GM19463 (cell line): ENCODE data around the gene ASCC2.
"Not testable (repeated sequence)": the region's sequence is repeated elsewhere in the genome, so short reads cannot be mapped to it uniquely, and the experiment has no call there.

Experiments used
- ATAC-seq: cut with Tn5 transposase; IDR thresholded peaks from one replicate; pipeline ENCODE4 v1.9.1; 2021; ENCODE audit warnings: mild to moderate bottlenecking, moderate library complexity; ENCODE audit not compliant: unreplicated experiment

The ASCC2 gene

GRCh38 chr22:29758068-29758622, 79.9 kb downstream of the ASCC2 start:
- no peak for ATAC-seq

GRCh38 chr22:29757096-29757495, 81.0 kb downstream of the ASCC2 start:
- no peak for ATAC-seq

- ATAC-seq, result no peak
Measured at GRCh38 chr22:29756341-29756740, 81.7 kb downstream of the ASCC2 start.

- ATAC-seq, result no peak
Measured at GRCh38 chr22:29755889-29756288, 82.2 kb downstream of the ASCC2 start.

GRCh38 chr22:29754658-29755395, 83.2 kb downstream of the ASCC2 start:
- ATAC-seq, result not testable (repeated sequence)

- no peak for ATAC-seq
Measured at GRCh38 chr22:29753808-29754657, 84.0 kb downstream of the ASCC2 start.

GRCh38 chr22:29751669-29752068, 86.4 kb downstream of the ASCC2 start:
- ATAC-seq, result no peak

- ATAC-seq, result no peak
Measured at GRCh38 chr22:29750559-29751538, 87.2 kb downstream of the ASCC2 start.

- ATAC-seq, result no peak
Measured at GRCh38 chr22:29750029-29750428, 88.0 kb downstream of the ASCC2 start.

- no peak for ATAC-seq
Measured at GRCh38 chr22:29748248-29748893, 89.7 kb downstream of the ASCC2 start.

GRCh38 chr22:29747832-29748231, 90.2 kb downstream of the ASCC2 start:
- ATAC-seq, result no peak

GRCh38 chr22:29744902-29745301, 93.2 kb downstream of the ASCC2 start:
- ATAC-seq, result no peak

GRCh38 chr22:29742326-29742725, 95.7 kb downstream of the ASCC2 start:
- no peak for ATAC-seq

GRCh38 chr22:29741926-29742325, 96.1 kb downstream of the ASCC2 start:
- ATAC-seq, result no peak

- no peak for ATAC-seq
Measured at GRCh38 chr22:29740216-29740615, 97.9 kb downstream of the ASCC2 start.

GRCh38 chr22:29739346-29739875, 98.7 kb downstream of the ASCC2 start:
- ATAC-seq, result no peak
